Activated CD8-positive, alpha-beta T cell treated with anti-CD3 and anti-CD28 coated beads for 36 hours (primary cell): ENCODE data around the gene MICAL2. TPM values are rescaled to one million over a fixed set of nuclear protein-coding genes. Genes with fewer than 3 reads are reported as not detected.
"Not testable (repeated sequence)": the region's sequence is repeated elsewhere in the genome, so short reads cannot be mapped to it uniquely, and the experiment has no call there.

Experiments
- ATAC-seq: fragments of 200-7000 bp; cut with Tn5 transposase; one replicate; pipeline ENCODE4 v1.10.0; 2021; ENCODE audit warnings: mild to moderate bottlenecking, moderate library complexity
- CTCF ChIA-PET: fragments of 350-600 bp; sonication (Branson Sonifier 250); formaldehyde crosslinking; loops from one replicate; lab custom pipeline; 2021; ENCODE audit warnings: antibody characterized with exemption; lab: Charles Lee
- POLR2A ChIA-PET: fragments of 350-600 bp; sonication (Branson Sonifier 250); formaldehyde crosslinking; loops from one replicate; lab custom pipeline; 2021; ENCODE audit warnings: antibody characterized with exemption; lab: Charles Lee
- DNase-seq: peaks from one replicate; pipeline ENCODE4 v3.0.0-alpha.2; 2020
- H3K27ac Mint-ChIP-seq: one replicate; pipeline ENCODE4 v1.8.0; 2021; ENCODE audit warnings: mild to moderate bottlenecking, mixed read lengths
- H3K27me3 Mint-ChIP-seq: one replicate; pipeline ENCODE4 v1.8.0; 2021; ENCODE audit warnings: mixed read lengths
- H3K36me3 Mint-ChIP-seq: one replicate; pipeline ENCODE4 v1.8.0; 2021; ENCODE audit warnings: low read depth, mixed read lengths
- H3K4me1 Mint-ChIP-seq: one replicate; pipeline ENCODE4 v1.8.0; 2021; ENCODE audit warnings: low read depth, mixed read lengths
- H3K4me3 Mint-ChIP-seq: one replicate; pipeline ENCODE4 v1.8.0; 2021; ENCODE audit warnings: mild to moderate bottlenecking, moderate library complexity, mixed read lengths
- H3K9me3 Mint-ChIP-seq: one replicate; pipeline ENCODE4 v1.8.0; 2021; ENCODE audit warnings: mixed read lengths
- CTCF ChIP-seq: fragments of 200-600 bp; IDR thresholded peaks from one replicate; pipeline ENCODE4 v1.8.0; 2022; ENCODE audit warnings: antibody characterized with exemption, mild to moderate bottlenecking
- intact Hi-C: fragments of 100-400 bp; cut with micrococcal nuclease; formaldehyde crosslinking; loops from one replicate; pipeline ENCODE4 v1.10.0; 2022
- total RNA-seq, 2 experiments: library from RNA; stranded (reverse); gene quantifications; one replicate each; pipeline ENCODE4 v1.2.3, GENCODE V29; 2021

Gene MICAL2
- total RNA-seq, 2 experiments from 2014 or later = 99.8 to 105 TPM

GRCh38 chr11:12142176-12142575 is 31.8 kb downstream of the MICAL2 start:
- intact Hi-C loops = no loop called here
- ATAC-seq (no peak), DNase-seq (no peak)
- no peaks in the 10 kb centered on the region for H3K27me3 Mint-ChIP-seq
- peaks cover 22% of the 10 kb centered on the region for H3K36me3 Mint-ChIP-seq
- ChIA-PET CTCF (interaction anchor here (1.1 to 1.7 kb wide), 3 partner anchors 16 to 54 kb away, joined by 3 to 4 read pairs (median 3); no protein-coding TSS in a partner anchor), POLR2A (interaction anchor here (1.0 kb wide), 1 partner anchor 17 kb away, joined by 3 read pairs; no protein-coding TSS in a partner anchor)
- H3K4me3 Mint-ChIP-seq = no peak overlapping the region
- peaks cover 2% of the 10 kb centered on the region for H3K9me3 Mint-ChIP-seq
- H3K4me1 Mint-ChIP-seq = peaks cover 59% of the 10 kb centered on the region
- H3K27ac Mint-ChIP-seq = peak overlapping the region; percentile 24
- no peak for TF ChIP-seq CTCF

GRCh38 chr11:12142909-12143308 is 32.5 kb downstream of the MICAL2 start:
- intact Hi-C loops = no loop called here
- ChIA-PET POLR2A (no interaction called here), CTCF (interaction anchor here (0.7 to 1.3 kb wide), 6 partner anchors 9 to 139 kb away, joined by 3 to 5 read pairs (median 4); no protein-coding TSS in a partner anchor)
- H3K9me3 Mint-ChIP-seq = peaks cover 2% of the 10 kb centered on the region
- no peak for TF ChIP-seq CTCF
- peaks cover 53% of the 10 kb centered on the region for H3K4me1 Mint-ChIP-seq
- no peak overlapping the region for H3K4me3 Mint-ChIP-seq
- DNase-seq (no peak), ATAC-seq (no peak)
- H3K27ac Mint-ChIP-seq = peak overlapping the region; percentile 7
- H3K36me3 Mint-ChIP-seq = peaks cover 22% of the 10 kb centered on the region
- H3K27me3 Mint-ChIP-seq = no peaks in the 10 kb centered on the region

- ChIA-PET POLR2A (interaction anchor here (0.8 to 2.1 kb wide), 2 partner anchors 9 to 74 kb away, joined by 3 to 5 read pairs; no protein-coding TSS in a partner anchor), CTCF (interaction anchor here (0.7 to 1.3 kb wide), 6 partner anchors 9 to 138 kb away, joined by 3 to 5 read pairs (median 4); no protein-coding TSS in a partner anchor)
- H3K4me3 Mint-ChIP-seq = no peak overlapping the region
- H3K36me3 Mint-ChIP-seq = peaks cover 23% of the 10 kb centered on the region
- peak overlapping the region; percentile 36 for H3K27ac Mint-ChIP-seq
- DNase-seq = no peak
- no peak for ATAC-seq
- intact Hi-C loops = no loop called here
- TF ChIP-seq CTCF = no peak
- H3K27me3 Mint-ChIP-seq = no peaks in the 10 kb centered on the region
- H3K9me3 Mint-ChIP-seq = peaks cover 2% of the 10 kb centered on the region
- peaks cover 57% of the 10 kb centered on the region for H3K4me1 Mint-ChIP-seq
Measured at GRCh38 chr11:12143461-12144258, 33.3 kb downstream of the MICAL2 start.

- Mint-ChIP-seq H3K9me3 (peaks cover 2% of the 10 kb centered on the region), H3K27me3 (no peaks in the 10 kb centered on the region), H3K4me3 (no peak overlapping the region), H3K36me3 (peaks cover 28% of the 10 kb centered on the region), H3K4me1 (peaks cover 66% of the 10 kb centered on the region), H3K27ac (peak overlapping the region; percentile 36)
- no peak for DNase-seq
- no peak for TF ChIP-seq CTCF
- intact Hi-C loops = no loop called here
- POLR2A ChIA-PET = interaction anchor here (0.8 to 2.1 kb wide), 3 partner anchors 10 to 73 kb away, joined by 3 to 5 read pairs (median 3); no protein-coding TSS in a partner anchor
- CTCF ChIA-PET = interaction anchor here (1.5 kb wide), 1 partner anchor 92 kb away, joined by 6 read pairs; no protein-coding TSS in a partner anchor
- ATAC-seq = peak; percentile 60
Measured at GRCh38 chr11:12144330-12145174, 34.2 kb downstream of the MICAL2 start.

GRCh38 chr11:12146678-12147077 is 36.3 kb downstream of the MICAL2 start:
- DNase-seq, H3K27ac Mint-ChIP-seq, ATAC-seq, H3K27me3 Mint-ChIP-seq, H3K9me3 Mint-ChIP-seq, intact Hi-C loops, H3K4me3 Mint-ChIP-seq: not testable (repeated sequence)
- Mint-ChIP-seq H3K4me1 (peaks cover 74% of the 10 kb centered on the region), H3K36me3 (peaks cover 22% of the 10 kb centered on the region)
- POLR2A ChIA-PET = interaction anchor here (1.7 kb wide), 1 partner anchor 16 kb away, joined by 5 read pairs; no protein-coding TSS in a partner anchor
- CTCF ChIA-PET = interaction anchor here (2.5 kb wide), 1 partner anchor 10 kb away, joined by 9 read pairs; no protein-coding TSS in a partner anchor
